K562 (cell line): Measurements from ENCODE around the gene AGO3. TPM values are rescaled to one million over a fixed set of nuclear protein-coding genes. Genes with fewer than 3 reads are reported as not detected.
A peak's percentile ranks its signal among the peaks of the same experiment; 100 is the strongest.

Experiments used
- BHLHE40 ChIP-seq: IDR thresholded peaks from 2 replicates; pipeline ENCODE4 v1.6.1; 2011; ENCODE audit warnings: low read length, improper control_type of control experiment
- CEBPB ChIP-seq: fragments of 450-650 bp; IDR thresholded peaks from 2 replicates; pipeline ENCODE4 v1.6.1; 2016; ENCODE audit warnings: missing genetic modification characterization, missing compliant biosample characterization
- CHD2 ChIP-seq: IDR thresholded peaks from 2 replicates; pipeline ENCODE4 v1.6.1; 2011; ENCODE audit warnings: low read depth, low read length
- DNMT1 ChIP-seq: fragments of 450-650 bp; IDR thresholded peaks from 2 replicates; pipeline ENCODE4 v1.6.1; 2016; ENCODE audit warnings: antibody characterized with exemption, mild to moderate bottlenecking
- GABPA ChIP-seq: fragments of 200-800 bp; sonication (Bioruptor generic); conservative IDR thresholded peaks from 2 replicates; pipeline ENCODE4 v1.6.1; 2016; ENCODE audit warnings: low read depth, missing genetic modification characterization, missing compliant biosample characterization
- ID3 ChIP-seq, 2 experiments: fragments of 250-450 bp in 1 of 2; fragments of 450-650 bp in 1 of 2; sonication (Bioruptor Pico) in 1 of 2; IDR thresholded peaks; 2 replicates each; pipeline versions ENCODE4 v1.6.1 to v1.8.0; 2016 to 2021; ENCODE audit warnings: mild to moderate bottlenecking in 2 of 2, moderate library complexity in 2 of 2, missing compliant biosample characterization in 1 of 2, missing genetic modification characterization in 1 of 2
- JUND ChIP-seq, 2 experiments: IDR thresholded peaks; 2 replicates in 1 of 2; 3 replicates in 1 of 2; pipeline ENCODE4 v1.6.1; 2011; ENCODE audit warnings: borderline replicate concordance in 2 of 2, low read depth in 2 of 2, low read length in 2 of 2, improper control_type of control experiment in 1 of 2, missing biosample characterization in 1 of 2, missing genetic modification characterization in 1 of 2, missing genetic modification reagents in 1 of 2
- MTA3 ChIP-seq: fragments of 450-650 bp; formaldehyde crosslinking; IDR thresholded peaks from 2 replicates; pipeline ENCODE4 v1.6.1; 2017; ENCODE audit warnings: mild to moderate bottlenecking, borderline replicate concordance
- MYC ChIP-seq, 2 experiments: fragments of 250-450 bp in 1 of 2; sonication (Bioruptor Pico) in 1 of 2; IDR thresholded peaks; 2 replicates each; pipeline versions ENCODE4 v1.5.1 to v1.6.1; 2012 to 2021; ENCODE audit warnings: low read depth in 2 of 2, borderline replicate concordance in 1 of 2, improper control_type of control experiment in 1 of 2, low read length in 1 of 2, mild to moderate bottlenecking in 1 of 2, moderate library complexity in 1 of 2
- PATZ1 ChIP-seq: fragments of 250-450 bp; sonication (Bioruptor Pico); IDR thresholded peaks from 2 replicates; pipeline ENCODE4 v1.5.0; 2020; ENCODE audit warnings: mild to moderate bottlenecking, borderline replicate concordance
- PHF21A ChIP-seq: fragments of 450-650 bp; IDR thresholded peaks from 2 replicates; pipeline ENCODE4 v1.6.1; 2017; ENCODE audit warnings: low read depth, borderline replicate concordance
- PTBP1 ChIP-seq: fragments of 200-400 bp; formaldehyde crosslinking; IDR thresholded peaks from 2 replicates; pipeline ENCODE4 v1.6.1; 2017; ENCODE audit warnings: low read depth, low read length
- RBBP5 ChIP-seq: fragments of 200-600 bp; sonication (generic); IDR thresholded peaks from 2 replicates; pipeline ENCODE4 v1.6.1; 2012; ENCODE audit warnings: borderline replicate concordance, mild to moderate bottlenecking, low read length, control low read depth, inconsistent platforms; ENCODE audit not compliant: insufficient read depth, poor library complexity, severe bottlenecking
- RREB1 ChIP-seq: fragments of 250-450 bp; sonication (Bioruptor Pico); IDR thresholded peaks from 2 replicates; pipeline ENCODE4 v1.4.0; 2020
- TRIM25 ChIP-seq: fragments of 450-650 bp; IDR thresholded peaks from 2 replicates; pipeline ENCODE4 v1.7.0; 2016; ENCODE audit warnings: borderline replicate concordance
- ZFP1 ChIP-seq: fragments of 450-650 bp; formaldehyde crosslinking; IDR thresholded peaks from 2 replicates; pipeline ENCODE4 v1.4.0; 2020; ENCODE audit warnings: mild to moderate bottlenecking, mixed read lengths
- ZNF224 ChIP-seq: sonication (generic); formaldehyde crosslinking; IDR thresholded peaks from 2 replicates; pipeline ENCODE4 v1.8.0; 2022; ENCODE audit warnings: mild to moderate bottlenecking, missing genetic modification reagents
- polyA plus RNA-seq, 8 experiments: library from polyadenylated mRNA; depleted of rRNA in 4 of 8; stranded (reverse) in 5 of 8; unstranded in 3 of 8; fragments of >200 nt; fragmentation: Nextera tagmentation in 2 of 8; fragmentation: Illumina TruSeq in 1 of 8; extraction: Ambion mirVana in 2 of 8; extraction: Trizol in 1 of 8; gene quantifications; 2 replicates each; pipeline versions ENCODE4 v1.2.1 to v1.2.3, GENCODE V29; 2011 to 2014; ENCODE audit warnings: inconsistent platforms in 1 of 8, missing spikeins in 1 of 8
- total RNA-seq, 7 experiments: library from RNA; depleted of rRNA in 6 of 7; stranded (reverse); fragments of >200 nt in 6 of 7; fragmentation: Illumina TruSeq in 2 of 7; extraction: Trizol in 2 of 7; gene quantifications; 2 replicates each; pipeline versions ENCODE4 v1.2.1 to v1.2.3, GENCODE V29; 2011 to 2021; ENCODE audit warnings: low replicate concordance in 1 of 7

The AGO3 gene
- total and polyA plus RNA-seq, 9 of the 15 experiments (the other 6 are each of a cell fraction or from before 2014, with no cell fraction given), result 4.5 to 41.5 (median 22.7) TPM

- no peak for TF ChIP-seq RREB1
- TF ChIP-seq GABPA, result peak; percentile 46; the same call in 1 of the 2 replicates
- peak; percentile 69; the same call in 1 of the 2 replicates for TF ChIP-seq MTA3
- TF ChIP-seq JUND (IDR thresholded peaks at IDR 0.05; ENCODE audit: borderline replicate concordance, low read depth, low read length), result peak; percentile 55; the same call in 1 of the 2 replicates
- TF ChIP-seq JUND (tag; IDR thresholded peaks at IDR 0.05; ENCODE audit: borderline replicate concordance, low read depth, low read length), result peak; percentile 52; the same call in 1 of the 3 replicates
- TF ChIP-seq ZNF224 (CRISPR knock-in tag), result no peak
- no peak for TF ChIP-seq ID3 (CRISPR knock-in tag; IDR thresholded peaks at IDR 0.05)
- peak; percentile 68; the same call in 1 of the 2 replicates for TF ChIP-seq ID3 (tag; IDR thresholded peaks at IDR 0.05)
- TF ChIP-seq DNMT1, result no peak
- TF ChIP-seq RBBP5, result no peak
- no peak for TF ChIP-seq CHD2
- no peak for TF ChIP-seq PATZ1
- TF ChIP-seq CEBPB (tag), result no peak
- no peak for TF ChIP-seq PTBP1
- no peak for TF ChIP-seq TRIM25
- TF ChIP-seq ZFP1, result no peak
- no peak for TF ChIP-seq PHF21A
- peak; percentile 76 for TF ChIP-seq BHLHE40
- no peak for TF ChIP-seq MYC (IDR thresholded peaks at IDR 0.05; ENCODE audit: low read depth, low read length)
- no peak for TF ChIP-seq MYC (CRISPR knock-in tag; IDR thresholded peaks at IDR 0.05; ENCODE audit: borderline replicate concordance, low read depth)
Observed at GRCh38 chr1:35881850-35882273, 49.0 kb upstream of the AGO3 start (continued).
